ENCODE data around the gene KLK15.
"Not testable (repeated sequence)": the region's sequence is repeated elsewhere in the genome, so short reads cannot be mapped to it uniquely, and the experiment has no call there.

The KLK15 gene

GRCh38 chr19:50826492-50827240, 6.7 kb downstream of the KLK15 start:
- in situ Hi-C loops (cut with MboI; ENCODE audit: low pct_unique_long_range_greater_than_20kb, low sequenced_read_pairs) = no loop called here
- no peak for DNase-seq

- in situ Hi-C loops (cut with MboI; ENCODE audit: low pct_unique_long_range_greater_than_20kb, low sequenced_read_pairs) = no loop called here
- DNase-seq = no peak
Measured at GRCh38 chr19:50823389-50824042, 9.9 kb downstream of the KLK15 start, which contains the start of gene KLK1. KLK1 (minus strand) TSS chr19:50823787; CDS start chr19:50823748, 39 bp downstream.

- DNase-seq = no peak
- in situ Hi-C loops (cut with MboI; ENCODE audit: low pct_unique_long_range_greater_than_20kb, low sequenced_read_pairs) = no loop called here
Measured at GRCh38 chr19:50822661-50823208, 10.6 kb downstream of the KLK15 start.

GRCh38 chr19:50821622-50822021, 11.8 kb downstream of the KLK15 start:
- DNase-seq = no peak
- in situ Hi-C loops (cut with MboI; ENCODE audit: low pct_unique_long_range_greater_than_20kb, low sequenced_read_pairs) = no loop called here

GRCh38 chr19:50821248-50821612, 12.1 kb downstream of the KLK15 start:
- DNase-seq = no peak
- in situ Hi-C loops (cut with MboI; ENCODE audit: low pct_unique_long_range_greater_than_20kb, low sequenced_read_pairs) = no loop called here

- DNase-seq = peak; percentile 31
- in situ Hi-C loops (cut with MboI; ENCODE audit: low pct_unique_long_range_greater_than_20kb, low sequenced_read_pairs) = no loop called here
Measured at GRCh38 chr19:50820549-50821247, 12.7 kb downstream of the KLK15 start.

GRCh38 chr19:50820086-50820485, 13.3 kb downstream of the KLK15 start:
- in situ Hi-C loops (cut with MboI; ENCODE audit: low pct_unique_long_range_greater_than_20kb, low sequenced_read_pairs) = no loop called here
- DNase-seq = no peak

- in situ Hi-C loops (cut with MboI; ENCODE audit: low pct_unique_long_range_greater_than_20kb, low sequenced_read_pairs) = no loop called here
Measured at GRCh38 chr19:50819636-50820035, 13.7 kb downstream of the KLK15 start.

GRCh38 chr19:50818859-50819472, 14.4 kb downstream of the KLK15 start:
- DNase-seq = no peak
- in situ Hi-C loops (cut with MboI; ENCODE audit: low pct_unique_long_range_greater_than_20kb, low sequenced_read_pairs) = no loop called here

More at GRCh38 chr19:50819636-50820035, 13.7 kb downstream of the KLK15 start:
- no peak for DNase-seq

- DNase-seq = peak; percentile 56
- in situ Hi-C loops (cut with MboI; ENCODE audit: low pct_unique_long_range_greater_than_20kb, low sequenced_read_pairs) = no loop called here
Measured at GRCh38 chr19:50817941-50818858, 15.2 kb downstream of the KLK15 start.

- no peak for DNase-seq
- in situ Hi-C loops (cut with MboI; ENCODE audit: low pct_unique_long_range_greater_than_20kb, low sequenced_read_pairs) = no loop called here
Measured at GRCh38 chr19:50815439-50815838, 17.9 kb downstream of the KLK15 start.

- in situ Hi-C loops (cut with MboI; ENCODE audit: low pct_unique_long_range_greater_than_20kb, low sequenced_read_pairs) = no loop called here
Measured at GRCh38 chr19:50814883-50815282, 18.5 kb downstream of the KLK15 start.

GRCh38 chr19:50812474-50812873, 20.9 kb downstream of the KLK15 start:
- in situ Hi-C loops (cut with MboI; ENCODE audit: low pct_unique_long_range_greater_than_20kb, low sequenced_read_pairs) = no loop called here
- DNase-seq = no peak

More at GRCh38 chr19:50814883-50815282, 18.5 kb downstream of the KLK15 start:
- DNase-seq = no peak

- DNase-seq; in situ Hi-C loops (cut with MboI; ENCODE audit: low pct_unique_long_range_greater_than_20kb, low sequenced_read_pairs): not testable (repeated sequence)
Measured at GRCh38 chr19:50811622-50812238, 21.6 kb downstream of the KLK15 start.

- no peak for DNase-seq
- in situ Hi-C loops (cut with MboI; ENCODE audit: low pct_unique_long_range_greater_than_20kb, low sequenced_read_pairs) = no loop called here
Measured at GRCh38 chr19:50808856-50809255, 24.5 kb downstream of the KLK15 start.

- peak; percentile 99 for DNase-seq
- in situ Hi-C loops (cut with MboI; ENCODE audit: low pct_unique_long_range_greater_than_20kb, low sequenced_read_pairs) = no loop called here
Measured at GRCh38 chr19:50804420-50805272, 28.7 kb downstream of the KLK15 start.
